GM23338 (cell line): ENCODE measurements around the gene PTBP3. TPM values are rescaled to one million over a fixed set of nuclear protein-coding genes. Genes with fewer than 3 reads are reported as not detected.

Experiments
- ATAC-seq: fragments of 200-7000 bp; cut with Tn5 transposase; 3 replicates; pipeline ENCODE4 v1.9.1; 2020
- DNase-seq: peaks from one replicate; pipeline ENCODE4 v3.0.0-alpha.2; 2015; ENCODE audit warnings: low spot score
- H2AFZ ChIP-seq: fragments of 200-600 bp; sonication (generic); 2 replicates; pipeline ENCODE4 v1.8.0; 2016; ENCODE audit warnings: antibody characterized with exemption, mild to moderate bottlenecking, moderate library complexity
- H3F3A ChIP-seq: fragments of 200-600 bp; sonication (generic); replicated peaks from 2 replicates; pipeline ENCODE4 v1.8.0; 2017; ENCODE audit warnings: antibody characterized with exemption, mixed run types, low read depth
- H3K27ac ChIP-seq: fragments of 200-600 bp; sonication (generic); 2 replicates; pipeline ENCODE4 v1.6.1; 2016; ENCODE audit warnings: low read depth
- H3K27me3 ChIP-seq: fragments of 200-600 bp; sonication (generic); 2 replicates; pipeline ENCODE4 v1.8.0; 2016; ENCODE audit warnings: mild to moderate bottlenecking, mixed run types, moderate library complexity; ENCODE audit not compliant: insufficient read depth
- H3K36me3 ChIP-seq: fragments of 200-600 bp; sonication (generic); 2 replicates; pipeline ENCODE4 v1.8.0; 2016; ENCODE audit warnings: mild to moderate bottlenecking; ENCODE audit not compliant: insufficient read depth
- H3K4me1 ChIP-seq: fragments of 200-600 bp; sonication (generic); 2 replicates; pipeline ENCODE4 v1.8.0; 2016; ENCODE audit warnings: mild to moderate bottlenecking, moderate library complexity; ENCODE audit not compliant: insufficient read depth
- H3K4me2 ChIP-seq: fragments of 200-600 bp; sonication (generic); 2 replicates; pipeline ENCODE4 v1.7.1; 2017; ENCODE audit warnings: mixed run types
- H3K4me3 ChIP-seq: fragments of 200-600 bp; sonication (generic); 2 replicates; pipeline ENCODE4 v1.6.1; 2016; ENCODE audit warnings: mixed run types
- H3K79me2 ChIP-seq: fragments of 200-600 bp; sonication (generic); replicated peaks from 2 replicates; pipeline ENCODE4 v1.8.0; 2017; ENCODE audit warnings: mild to moderate bottlenecking; ENCODE audit not compliant: insufficient read depth
- H3K9me2 ChIP-seq: fragments of 200-600 bp; sonication (generic); 2 replicates; pipeline ENCODE4 v1.8.0; 2017; ENCODE audit not compliant: insufficient read depth
- H4K20me1 ChIP-seq: fragments of 200-600 bp; sonication (generic); replicated peaks from 2 replicates; pipeline ENCODE4 v1.8.0; 2017; ENCODE audit warnings: mild to moderate bottlenecking; ENCODE audit not compliant: insufficient read depth
- H3K27ac Mint-ChIP-seq: 2 replicates; pipeline ENCODE4 v1.8.0; 2020; ENCODE audit warnings: inconsistent platforms, mild to moderate bottlenecking, moderate library complexity, mixed read lengths
- H3K27me3 Mint-ChIP-seq: 3 replicates; pipeline ENCODE4 v1.8.0; 2022; ENCODE audit warnings: low read depth, mild to moderate bottlenecking, moderate library complexity, mixed read lengths, inconsistent platforms; ENCODE audit not compliant: insufficient read depth, poor library complexity
- H3K36me3 Mint-ChIP-seq: 3 replicates; pipeline ENCODE4 v1.8.0; 2021; ENCODE audit warnings: low read depth, mild to moderate bottlenecking, inconsistent platforms, moderate library complexity, mixed read lengths
- H3K4me1 Mint-ChIP-seq: 3 replicates; pipeline ENCODE4 v1.8.0; 2020; ENCODE audit warnings: mild to moderate bottlenecking, inconsistent platforms, mixed read lengths
- H3K4me3 Mint-ChIP-seq: 3 replicates; pipeline ENCODE4 v1.8.0; 2021; ENCODE audit warnings: moderate library complexity, mild to moderate bottlenecking, inconsistent platforms, mixed read lengths
- H3K9me3 Mint-ChIP-seq: 3 replicates; pipeline ENCODE4 v1.8.0; 2020; ENCODE audit warnings: moderate library complexity, mild to moderate bottlenecking, inconsistent platforms, mixed read lengths
- EZH2 ChIP-seq: fragments of 200-600 bp; sonication (generic); IDR thresholded peaks from one replicate; pipeline ENCODE4 v1.8.0; 2017; ENCODE audit warnings: antibody characterized with exemption, mild to moderate bottlenecking, low read depth; ENCODE audit not compliant: unreplicated experiment
- EZH2phosphoT487 ChIP-seq: fragments of 200-600 bp; sonication (generic); IDR thresholded peaks from one replicate; pipeline ENCODE4 v1.8.1; 2018; ENCODE audit warnings: antibody characterized with exemption; ENCODE audit not compliant: unreplicated experiment
- JUNB ChIP-seq: IDR thresholded peaks from one replicate; pipeline ENCODE4 v1.6.1; 2016; ENCODE audit warnings: antibody characterized with exemption; ENCODE audit not compliant: unreplicated experiment
- NANOG ChIP-seq: IDR thresholded peaks from 2 replicates; pipeline ENCODE4 v1.6.1; 2016; ENCODE audit warnings: antibody characterized with exemption, borderline replicate concordance
- ZNF114 ChIP-seq: fragments of 250-450 bp; sonication (Bioruptor Pico); IDR thresholded peaks from 2 replicates; pipeline ENCODE4 v1.5.0; 2020; ENCODE audit warnings: mild to moderate bottlenecking, moderate library complexity
- ZNF331 ChIP-seq: fragments of 250-450 bp; sonication (Bioruptor Pico); IDR thresholded peaks from 2 replicates; pipeline ENCODE4 v1.5.0; 2020; ENCODE audit warnings: low read depth, mild to moderate bottlenecking, moderate library complexity
- polyA plus RNA-seq: library from polyadenylated mRNA; unstranded; fragments of >200 nt; fragmentation: Nextera tagmentation; extraction: Ambion mirVana; gene quantifications from 2 replicates; pipeline ENCODE4 v1.2.1, GENCODE V29; 2016
- total RNA-seq: library from RNA; depleted of rRNA; stranded (reverse); fragments of >200 nt; shearing (Covaris generic); gene quantifications from 2 replicates; pipeline ENCODE4 v1.2.3, GENCODE V29; 2014
- TF ChIP-seq, protein P1 (sequence below): IDR thresholded peaks from one replicate; pipeline ENCODE4 v1.6.1; 2018; ENCODE audit warnings: antibody characterized with exemption; ENCODE audit not compliant: unreplicated experiment
- TF ChIP-seq, protein P2 (sequence below): fragments of 250-450 bp; sonication (Bioruptor Pico); IDR thresholded peaks from 2 replicates; pipeline ENCODE4 v1.5.0; 2020; ENCODE audit warnings: mild to moderate bottlenecking, moderate library complexity
- TF ChIP-seq, protein P3 (sequence below): IDR thresholded peaks from 2 replicates; pipeline ENCODE4 v1.6.1; 2016; ENCODE audit warnings: antibody characterized with exemption

Gene PTBP3
- total and polyA plus RNA-seq, 2 experiments from 2014 or later = 20.0 to 92.9 TPM

- Histone ChIP-seq H3F3A (no peaks in the 10 kb centered on the region), H3K9me2 (no peaks in the 10 kb centered on the region), H3K27me3 (no peaks in the 10 kb centered on the region), H3K79me2 (peaks cover 91% of the 10 kb centered on the region), H3K4me2 (no peak overlapping the region), H3K36me3 (no peaks in the 10 kb centered on the region), H3K27ac (no peak overlapping the region), H2AFZ (no peak overlapping the region), H4K20me1 (peaks cover 25% of the 10 kb centered on the region), H3K4me1 (no peaks in the 10 kb centered on the region), H3K4me3 (no peak overlapping the region)
- TF ChIP-seq EZH2 (no peak), EZH2phosphoT487 (no peak), JUNB (no peak), ZNF331 (CRISPR knock-in tag) (no peak), NANOG (no peak), ZNF114 (CRISPR knock-in tag) (no peak)
- TF ChIP-seq, protein P1, sequence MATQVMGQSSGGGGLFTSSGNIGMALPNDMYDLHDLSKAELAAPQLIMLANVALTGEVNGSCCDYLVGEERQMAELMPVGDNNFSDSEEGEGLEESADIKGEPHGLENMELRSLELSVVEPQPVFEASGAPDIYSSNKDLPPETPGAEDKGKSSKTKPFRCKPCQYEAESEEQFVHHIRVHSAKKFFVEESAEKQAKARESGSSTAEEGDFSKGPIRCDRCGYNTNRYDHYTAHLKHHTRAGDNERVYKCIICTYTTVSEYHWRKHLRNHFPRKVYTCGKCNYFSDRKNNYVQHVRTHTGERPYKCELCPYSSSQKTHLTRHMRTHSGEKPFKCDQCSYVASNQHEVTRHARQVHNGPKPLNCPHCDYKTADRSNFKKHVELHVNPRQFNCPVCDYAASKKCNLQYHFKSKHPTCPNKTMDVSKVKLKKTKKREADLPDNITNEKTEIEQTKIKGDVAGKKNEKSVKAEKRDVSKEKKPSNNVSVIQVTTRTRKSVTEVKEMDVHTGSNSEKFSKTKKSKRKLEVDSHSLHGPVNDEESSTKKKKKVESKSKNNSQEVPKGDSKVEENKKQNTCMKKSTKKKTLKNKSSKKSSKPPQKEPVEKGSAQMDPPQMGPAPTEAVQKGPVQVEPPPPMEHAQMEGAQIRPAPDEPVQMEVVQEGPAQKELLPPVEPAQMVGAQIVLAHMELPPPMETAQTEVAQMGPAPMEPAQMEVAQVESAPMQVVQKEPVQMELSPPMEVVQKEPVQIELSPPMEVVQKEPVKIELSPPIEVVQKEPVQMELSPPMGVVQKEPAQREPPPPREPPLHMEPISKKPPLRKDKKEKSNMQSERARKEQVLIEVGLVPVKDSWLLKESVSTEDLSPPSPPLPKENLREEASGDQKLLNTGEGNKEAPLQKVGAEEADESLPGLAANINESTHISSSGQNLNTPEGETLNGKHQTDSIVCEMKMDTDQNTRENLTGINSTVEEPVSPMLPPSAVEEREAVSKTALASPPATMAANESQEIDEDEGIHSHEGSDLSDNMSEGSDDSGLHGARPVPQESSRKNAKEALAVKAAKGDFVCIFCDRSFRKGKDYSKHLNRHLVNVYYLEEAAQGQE = no peak
- TF ChIP-seq, protein P2, sequence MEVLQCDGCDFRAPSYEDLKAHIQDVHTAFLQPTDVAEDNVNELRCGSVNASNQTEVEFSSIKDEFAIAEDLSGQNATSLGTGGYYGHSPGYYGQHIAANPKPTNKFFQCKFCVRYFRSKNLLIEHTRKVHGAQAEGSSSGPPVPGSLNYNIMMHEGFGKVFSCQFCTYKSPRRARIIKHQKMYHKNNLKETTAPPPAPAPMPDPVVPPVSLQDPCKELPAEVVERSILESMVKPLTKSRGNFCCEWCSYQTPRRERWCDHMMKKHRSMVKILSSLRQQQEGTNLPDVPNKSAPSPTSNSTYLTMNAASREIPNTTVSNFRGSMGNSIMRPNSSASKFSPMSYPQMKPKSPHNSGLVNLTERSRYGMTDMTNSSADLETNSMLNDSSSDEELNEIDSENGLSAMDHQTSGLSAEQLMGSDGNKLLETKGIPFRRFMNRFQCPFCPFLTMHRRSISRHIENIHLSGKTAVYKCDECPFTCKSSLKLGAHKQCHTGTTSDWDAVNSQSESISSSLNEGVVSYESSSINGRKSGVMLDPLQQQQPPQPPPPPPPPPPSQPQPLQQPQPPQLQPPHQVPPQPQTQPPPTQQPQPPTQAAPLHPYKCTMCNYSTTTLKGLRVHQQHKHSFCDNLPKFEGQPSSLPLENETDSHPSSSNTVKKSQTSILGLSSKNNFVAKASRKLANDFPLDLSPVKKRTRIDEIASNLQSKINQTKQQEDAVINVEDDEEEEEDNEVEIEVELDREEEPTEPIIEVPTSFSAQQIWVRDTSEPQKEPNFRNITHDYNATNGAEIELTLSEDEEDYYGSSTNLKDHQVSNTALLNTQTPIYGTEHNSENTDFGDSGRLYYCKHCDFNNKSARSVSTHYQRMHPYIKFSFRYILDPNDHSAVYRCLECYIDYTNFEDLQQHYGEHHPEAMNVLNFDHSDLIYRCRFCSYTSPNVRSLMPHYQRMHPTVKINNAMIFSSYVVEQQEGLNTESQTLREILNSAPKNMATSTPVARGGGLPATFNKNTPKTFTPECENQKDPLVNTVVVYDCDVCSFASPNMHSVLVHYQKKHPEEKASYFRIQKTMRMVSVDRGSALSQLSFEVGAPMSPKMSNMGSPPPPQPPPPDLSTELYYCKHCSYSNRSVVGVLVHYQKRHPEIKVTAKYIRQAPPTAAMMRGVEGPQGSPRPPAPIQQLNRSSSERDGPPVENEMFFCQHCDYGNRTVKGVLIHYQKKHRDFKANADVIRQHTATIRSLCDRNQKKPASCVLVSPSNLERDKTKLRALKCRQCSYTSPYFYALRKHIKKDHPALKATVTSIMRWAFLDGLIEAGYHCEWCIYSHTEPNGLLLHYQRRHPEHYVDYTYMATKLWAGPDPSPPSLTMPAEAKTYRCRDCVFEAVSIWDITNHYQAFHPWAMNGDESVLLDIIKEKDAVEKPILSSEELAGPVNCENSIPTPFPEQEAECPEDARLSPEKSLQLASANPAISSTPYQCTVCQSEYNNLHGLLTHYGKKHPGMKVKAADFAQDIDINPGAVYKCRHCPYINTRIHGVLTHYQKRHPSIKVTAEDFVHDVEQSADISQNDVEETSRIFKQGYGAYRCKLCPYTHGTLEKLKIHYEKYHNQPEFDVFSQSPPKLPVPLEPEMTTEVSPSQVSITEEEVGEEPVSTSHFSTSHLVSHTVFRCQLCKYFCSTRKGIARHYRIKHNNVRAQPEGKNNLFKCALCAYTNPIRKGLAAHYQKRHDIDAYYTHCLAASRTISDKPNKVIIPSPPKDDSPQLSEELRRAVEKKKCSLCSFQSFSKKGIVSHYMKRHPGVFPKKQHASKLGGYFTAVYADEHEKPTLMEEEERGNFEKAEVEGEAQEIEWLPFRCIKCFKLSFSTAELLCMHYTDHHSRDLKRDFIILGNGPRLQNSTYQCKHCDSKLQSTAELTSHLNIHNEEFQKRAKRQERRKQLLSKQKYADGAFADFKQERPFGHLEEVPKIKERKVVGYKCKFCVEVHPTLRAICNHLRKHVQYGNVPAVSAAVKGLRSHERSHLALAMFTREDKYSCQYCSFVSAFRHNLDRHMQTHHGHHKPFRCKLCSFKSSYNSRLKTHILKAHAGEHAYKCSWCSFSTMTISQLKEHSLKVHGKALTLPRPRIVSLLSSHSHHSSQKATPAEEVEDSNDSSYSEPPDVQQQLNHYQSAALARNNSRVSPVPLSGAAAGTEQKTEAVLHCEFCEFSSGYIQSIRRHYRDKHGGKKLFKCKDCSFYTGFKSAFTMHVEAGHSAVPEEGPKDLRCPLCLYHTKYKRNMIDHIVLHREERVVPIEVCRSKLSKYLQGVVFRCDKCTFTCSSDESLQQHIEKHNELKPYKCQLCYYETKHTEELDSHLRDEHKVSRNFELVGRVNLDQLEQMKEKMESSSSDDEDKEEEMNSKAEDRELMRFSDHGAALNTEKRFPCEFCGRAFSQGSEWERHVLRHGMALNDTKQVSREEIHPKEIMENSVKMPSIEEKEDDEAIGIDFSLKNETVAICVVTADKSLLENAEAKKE (CRISPR knock-in tag) = no peak
- TF ChIP-seq, protein P3, sequence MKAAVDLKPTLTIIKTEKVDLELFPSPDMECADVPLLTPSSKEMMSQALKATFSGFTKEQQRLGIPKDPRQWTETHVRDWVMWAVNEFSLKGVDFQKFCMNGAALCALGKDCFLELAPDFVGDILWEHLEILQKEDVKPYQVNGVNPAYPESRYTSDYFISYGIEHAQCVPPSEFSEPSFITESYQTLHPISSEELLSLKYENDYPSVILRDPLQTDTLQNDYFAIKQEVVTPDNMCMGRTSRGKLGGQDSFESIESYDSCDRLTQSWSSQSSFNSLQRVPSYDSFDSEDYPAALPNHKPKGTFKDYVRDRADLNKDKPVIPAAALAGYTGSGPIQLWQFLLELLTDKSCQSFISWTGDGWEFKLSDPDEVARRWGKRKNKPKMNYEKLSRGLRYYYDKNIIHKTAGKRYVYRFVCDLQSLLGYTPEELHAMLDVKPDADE = no peak
- peaks cover 14% of the 10 kb centered on the region for H3K4me1 Mint-ChIP-seq
- H3K4me3 Mint-ChIP-seq = no peak overlapping the region
- ATAC-seq (no peak), DNase-seq (no peak)
- no peaks in the 10 kb centered on the region for H3K36me3 Mint-ChIP-seq
- H3K27me3 Mint-ChIP-seq = no peaks in the 10 kb centered on the region
- H3K9me3 Mint-ChIP-seq = no peaks in the 10 kb centered on the region
- H3K27ac Mint-ChIP-seq = no peak overlapping the region
Observed at GRCh38 chr9:112301420-112301819, 32.0 kb downstream of the PTBP3 start.
